Liver (tissue), 9 donors: Measurements from ENCODE around the gene MBP. TPM values are rescaled to one million over a fixed set of nuclear protein-coding genes. Genes with fewer than 3 reads are reported as not detected.

Experiments used
- DNase-seq: peaks from one replicate; pipeline ENCODE4 v3.0.0-alpha.2; 2017; ENCODE audit warnings: low spot score
- H3K27ac ChIP-seq, 2 donors: one replicate each; pipeline ENCODE4 v1.7.0; 2013; ENCODE audit warnings: inconsistent platforms in 2 of 2, low read length in 2 of 2, control low read depth in 1 of 2, low read depth in 1 of 2, mild to moderate bottlenecking in 1 of 2
- H3K27me3 ChIP-seq, 4 donors: one replicate each; pipeline versions ENCODE4 v1.6.1 to v1.7.0; 2013; ENCODE audit warnings: low read length in 3 of 4, inconsistent platforms in 1 of 4, mild to moderate bottlenecking in 1 of 4, moderate library complexity in 1 of 4; ENCODE audit not compliant: control insufficient read depth in 4 of 4, insufficient read depth in 4 of 4
- H3K36me3 ChIP-seq, 4 donors: one replicate each; pipeline versions ENCODE4 v1.6.1 to v1.7.0; 2013; ENCODE audit warnings: low read length in 3 of 4, mild to moderate bottlenecking in 3 of 4, low read depth in 1 of 4, moderate library complexity in 1 of 4; ENCODE audit not compliant: control insufficient read depth in 4 of 4, insufficient read depth in 3 of 4
- H3K4me1 ChIP-seq, 4 donors: one replicate each; pipeline versions ENCODE4 v1.6.1 to v1.7.0; 2013; ENCODE audit warnings: low read length in 3 of 4, mild to moderate bottlenecking in 3 of 4, moderate library complexity in 1 of 4; ENCODE audit not compliant: control insufficient read depth in 4 of 4, insufficient read depth in 4 of 4
- H3K4me3 ChIP-seq, 3 donors: one replicate each; pipeline versions ENCODE4 v1.6.1 to v1.7.0; 2013; ENCODE audit warnings: low read length in 3 of 3, control low read depth in 1 of 3, low read depth in 1 of 3, mild to moderate bottlenecking in 1 of 3
- H3K9ac ChIP-seq, 2 donors: one replicate each; pipeline ENCODE4 v1.7.0; 2013; ENCODE audit warnings: low read length in 2 of 2, mild to moderate bottlenecking in 2 of 2, moderate library complexity in 2 of 2, control low read depth in 1 of 2, low read depth in 1 of 2
- H3K9me3 ChIP-seq, 4 donors: one replicate each; pipeline versions ENCODE4 v1.6.1 to v1.7.0; 2013; ENCODE audit warnings: low read length in 3 of 4; ENCODE audit not compliant: control insufficient read depth in 4 of 4
- EGR1 ChIP-seq, 2 donors: IDR thresholded peaks; 2 replicates each; pipeline ENCODE4 v1.6.1; 2016 to 2018; ENCODE audit warnings: antibody characterized with exemption in 2 of 2, low read depth in 2 of 2
- FOXA1 ChIP-seq: IDR thresholded peaks from 2 replicates; pipeline ENCODE4 v1.6.1; 2016; ENCODE audit warnings: antibody characterized with exemption
- FOXA2 ChIP-seq: IDR thresholded peaks from 2 replicates; pipeline ENCODE4 v1.6.1; 2016; ENCODE audit warnings: antibody characterized with exemption
- GABPA ChIP-seq, 2 donors: IDR thresholded peaks in 1 of 2; conservative IDR thresholded peaks in 1 of 2; 2 replicates each; pipeline ENCODE4 v1.6.1; 2016; ENCODE audit warnings: antibody characterized with exemption in 2 of 2, mild to moderate bottlenecking in 1 of 2, moderate library complexity in 1 of 2
- HNF4A ChIP-seq, 2 donors: conservative IDR thresholded peaks; 2 replicates each; pipeline ENCODE4 v1.6.1; 2016; ENCODE audit warnings: antibody characterized with exemption in 2 of 2, mild to moderate bottlenecking in 2 of 2
- HNF4G ChIP-seq: IDR thresholded peaks from 2 replicates; pipeline ENCODE4 v1.6.1; 2016; ENCODE audit warnings: antibody characterized with exemption
- JUND ChIP-seq, 2 donors: IDR thresholded peaks; 2 replicates each; pipeline ENCODE4 v1.6.1; 2016; ENCODE audit warnings: antibody characterized with exemption in 2 of 2
- NR2F2 ChIP-seq: IDR thresholded peaks from 2 replicates; pipeline ENCODE4 v1.6.1; 2016; ENCODE audit warnings: antibody characterized with exemption
- RAD21 ChIP-seq, 2 donors: IDR thresholded peaks; 2 replicates each; pipeline ENCODE4 v1.6.1; 2016; ENCODE audit warnings: antibody characterized with exemption in 2 of 2, mild to moderate bottlenecking in 2 of 2
- RXRA ChIP-seq, 2 donors: IDR thresholded peaks; 2 replicates each; pipeline ENCODE4 v1.6.1; 2017 to 2018; ENCODE audit warnings: antibody characterized with exemption in 2 of 2, mild to moderate bottlenecking in 1 of 2
- SP1 ChIP-seq: IDR thresholded peaks from 2 replicates; pipeline ENCODE4 v1.6.1; 2018; ENCODE audit warnings: antibody characterized with exemption, mild to moderate bottlenecking
- TAF1 ChIP-seq: conservative IDR thresholded peaks from 2 replicates; pipeline ENCODE4 v1.6.1; 2016; ENCODE audit warnings: antibody characterized with exemption, mild to moderate bottlenecking
- YY1 ChIP-seq: IDR thresholded peaks from 2 replicates; pipeline ENCODE4 v1.6.1; 2016; ENCODE audit warnings: antibody characterized with exemption, mild to moderate bottlenecking
- WGBS: extraction: QIAGEN DNeasy Blood & Tissue Kit; methylation state at CpG from one replicate; pipeline ENCODE4 v1.1.7; 2013; 5-methylcytosine and 5-hydroxymethylcytosine counted together
- polyA plus RNA-seq, 2 donors: library from polyadenylated mRNA; stranded (reverse) in 1 of 2; unstranded in 1 of 2; fragments of 200-250 nt in 1 of 2; fragments of >200 nt in 1 of 2; fragmentation: Nextera tagmentation in 1 of 2; extraction: Ambion mirVana in 1 of 2; gene quantifications; one replicate each; pipeline versions ENCODE4 v1.2.1 to v1.2.3, GENCODE V29; 2013 to 2015
- total RNA-seq, 2 donors: library from RNA; depleted of rRNA; stranded (reverse); fragments of >200 nt; gene quantifications; one replicate each; pipeline ENCODE4 v1.2.3, GENCODE V29; 2014
- TF ChIP-seq, protein P1 (sequence below): IDR thresholded peaks from 2 replicates; pipeline ENCODE4 v1.6.1; 2016; ENCODE audit warnings: antibody characterized with exemption, mild to moderate bottlenecking
- TF ChIP-seq, protein P2 (sequence below): IDR thresholded peaks from 2 replicates; pipeline ENCODE4 v1.6.1; 2016; ENCODE audit warnings: antibody characterized with exemption
- TF ChIP-seq, protein P3 (sequence below): fragments of 150-350 bp; IDR thresholded peaks from 2 replicates; pipeline ENCODE4 v1.5.1; 2017; ENCODE audit warnings: improper control_type of control experiment, low read depth, low read length; ENCODE audit not compliant: missing input control
- TF ChIP-seq, protein P4 (sequence below): IDR thresholded peaks from 2 replicates; pipeline ENCODE4 v1.6.1; 2016; ENCODE audit warnings: antibody characterized with exemption
- TF ChIP-seq, protein P5 (sequence below): IDR thresholded peaks from 2 replicates; pipeline ENCODE4 v1.6.1; 2016; ENCODE audit warnings: antibody characterized with exemption
- donor health status: healthy.
- donor health status: healthy.
- donor health status: healthy.
- donor health status: healthy.
- donor health status: healthy.

MBP gene
- total and polyA plus RNA-seq, 4 donors, result 9.7 to 23.3 (median 17.7) TPM

DNA sequence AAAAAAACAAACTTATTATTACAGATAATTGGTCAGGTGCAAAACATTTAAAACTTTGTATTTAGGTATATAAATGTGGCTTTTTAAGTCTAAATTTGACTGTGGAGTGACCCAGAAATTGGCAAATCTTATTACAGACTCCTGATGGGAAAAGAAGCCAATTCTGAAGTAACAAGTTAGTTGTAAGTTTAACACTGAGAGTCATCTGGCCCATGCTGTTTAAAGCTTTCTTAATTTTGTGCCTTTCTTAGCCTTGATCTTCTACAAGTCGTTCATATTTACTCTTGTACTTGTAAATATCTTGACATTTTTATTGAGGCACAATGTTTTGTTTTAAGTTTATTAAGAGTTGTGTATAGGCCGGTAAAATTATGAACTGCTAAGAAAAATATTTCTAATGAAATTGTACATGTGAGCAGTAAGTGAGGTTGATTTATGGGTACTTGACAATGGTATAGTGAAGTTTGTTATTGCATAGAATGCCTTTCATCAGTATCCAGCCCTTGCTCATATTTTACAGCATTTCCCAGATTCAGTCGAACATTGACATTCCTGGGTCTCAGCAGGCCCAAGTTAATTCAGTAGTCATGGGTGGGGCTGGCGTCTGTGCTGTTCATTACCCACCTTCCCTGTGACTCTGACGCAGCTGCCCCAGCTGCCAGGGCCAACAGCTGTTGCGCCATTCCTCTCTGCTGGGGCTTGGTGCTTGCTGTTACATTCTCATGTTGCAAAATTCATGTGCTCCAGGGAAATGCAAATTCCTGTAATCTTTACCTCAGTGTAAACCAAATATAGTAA lies 188.8 kb downstream of the MBP start:
- Histone ChIP-seq H3K27ac (no peak overlapping the region), H3K27me3 (no peaks in the 10 kb centered on the region), H3K4me3 (no peak overlapping the region), H3K9ac (no peak overlapping the region), H3K4me1 (no peaks in the 10 kb centered on the region), H3K9me3 (no peaks in the 10 kb centered on the region), H3K36me3 (peaks cover 1 to 15% (median 9%) of the 10 kb centered on the region in 4 donors)
- 87% methylated on average over 6 of the region's 6 CpGs for WGBS
- DNase-seq, result no peak
- TF ChIP-seq RXRA (IDR thresholded peaks at IDR 0.05) (no peak), RAD21 (IDR thresholded peaks at IDR 0.05) (no peak), GABPA (IDR thresholded peaks at IDR 0.05 in 1 of 2, conservative IDR thresholded peaks at IDR 0.05 in 1 of 2) (no peak), HNF4G (no peak), TAF1 (no peak), JUND (IDR thresholded peaks at IDR 0.05) (no peak), NR2F2 (no peak), EGR1 (IDR thresholded peaks at IDR 0.05; ENCODE audit: low read depth in 2 of 2) (no peak), FOXA2 (no peak), HNF4A (conservative IDR thresholded peaks at IDR 0.05) (no peak)
- TF ChIP-seq, protein P1, sequence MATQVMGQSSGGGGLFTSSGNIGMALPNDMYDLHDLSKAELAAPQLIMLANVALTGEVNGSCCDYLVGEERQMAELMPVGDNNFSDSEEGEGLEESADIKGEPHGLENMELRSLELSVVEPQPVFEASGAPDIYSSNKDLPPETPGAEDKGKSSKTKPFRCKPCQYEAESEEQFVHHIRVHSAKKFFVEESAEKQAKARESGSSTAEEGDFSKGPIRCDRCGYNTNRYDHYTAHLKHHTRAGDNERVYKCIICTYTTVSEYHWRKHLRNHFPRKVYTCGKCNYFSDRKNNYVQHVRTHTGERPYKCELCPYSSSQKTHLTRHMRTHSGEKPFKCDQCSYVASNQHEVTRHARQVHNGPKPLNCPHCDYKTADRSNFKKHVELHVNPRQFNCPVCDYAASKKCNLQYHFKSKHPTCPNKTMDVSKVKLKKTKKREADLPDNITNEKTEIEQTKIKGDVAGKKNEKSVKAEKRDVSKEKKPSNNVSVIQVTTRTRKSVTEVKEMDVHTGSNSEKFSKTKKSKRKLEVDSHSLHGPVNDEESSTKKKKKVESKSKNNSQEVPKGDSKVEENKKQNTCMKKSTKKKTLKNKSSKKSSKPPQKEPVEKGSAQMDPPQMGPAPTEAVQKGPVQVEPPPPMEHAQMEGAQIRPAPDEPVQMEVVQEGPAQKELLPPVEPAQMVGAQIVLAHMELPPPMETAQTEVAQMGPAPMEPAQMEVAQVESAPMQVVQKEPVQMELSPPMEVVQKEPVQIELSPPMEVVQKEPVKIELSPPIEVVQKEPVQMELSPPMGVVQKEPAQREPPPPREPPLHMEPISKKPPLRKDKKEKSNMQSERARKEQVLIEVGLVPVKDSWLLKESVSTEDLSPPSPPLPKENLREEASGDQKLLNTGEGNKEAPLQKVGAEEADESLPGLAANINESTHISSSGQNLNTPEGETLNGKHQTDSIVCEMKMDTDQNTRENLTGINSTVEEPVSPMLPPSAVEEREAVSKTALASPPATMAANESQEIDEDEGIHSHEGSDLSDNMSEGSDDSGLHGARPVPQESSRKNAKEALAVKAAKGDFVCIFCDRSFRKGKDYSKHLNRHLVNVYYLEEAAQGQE, result no peak
- TF ChIP-seq, protein P2, sequence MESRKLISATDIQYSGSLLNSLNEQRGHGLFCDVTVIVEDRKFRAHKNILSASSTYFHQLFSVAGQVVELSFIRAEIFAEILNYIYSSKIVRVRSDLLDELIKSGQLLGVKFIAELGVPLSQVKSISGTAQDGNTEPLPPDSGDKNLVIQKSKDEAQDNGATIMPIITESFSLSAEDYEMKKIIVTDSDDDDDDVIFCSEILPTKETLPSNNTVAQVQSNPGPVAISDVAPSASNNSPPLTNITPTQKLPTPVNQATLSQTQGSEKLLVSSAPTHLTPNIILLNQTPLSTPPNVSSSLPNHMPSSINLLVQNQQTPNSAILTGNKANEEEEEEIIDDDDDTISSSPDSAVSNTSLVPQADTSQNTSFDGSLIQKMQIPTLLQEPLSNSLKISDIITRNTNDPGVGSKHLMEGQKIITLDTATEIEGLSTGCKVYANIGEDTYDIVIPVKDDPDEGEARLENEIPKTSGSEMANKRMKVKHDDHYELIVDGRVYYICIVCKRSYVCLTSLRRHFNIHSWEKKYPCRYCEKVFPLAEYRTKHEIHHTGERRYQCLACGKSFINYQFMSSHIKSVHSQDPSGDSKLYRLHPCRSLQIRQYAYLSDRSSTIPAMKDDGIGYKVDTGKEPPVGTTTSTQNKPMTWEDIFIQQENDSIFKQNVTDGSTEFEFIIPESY, result no peak
- TF ChIP-seq, protein P3, sequence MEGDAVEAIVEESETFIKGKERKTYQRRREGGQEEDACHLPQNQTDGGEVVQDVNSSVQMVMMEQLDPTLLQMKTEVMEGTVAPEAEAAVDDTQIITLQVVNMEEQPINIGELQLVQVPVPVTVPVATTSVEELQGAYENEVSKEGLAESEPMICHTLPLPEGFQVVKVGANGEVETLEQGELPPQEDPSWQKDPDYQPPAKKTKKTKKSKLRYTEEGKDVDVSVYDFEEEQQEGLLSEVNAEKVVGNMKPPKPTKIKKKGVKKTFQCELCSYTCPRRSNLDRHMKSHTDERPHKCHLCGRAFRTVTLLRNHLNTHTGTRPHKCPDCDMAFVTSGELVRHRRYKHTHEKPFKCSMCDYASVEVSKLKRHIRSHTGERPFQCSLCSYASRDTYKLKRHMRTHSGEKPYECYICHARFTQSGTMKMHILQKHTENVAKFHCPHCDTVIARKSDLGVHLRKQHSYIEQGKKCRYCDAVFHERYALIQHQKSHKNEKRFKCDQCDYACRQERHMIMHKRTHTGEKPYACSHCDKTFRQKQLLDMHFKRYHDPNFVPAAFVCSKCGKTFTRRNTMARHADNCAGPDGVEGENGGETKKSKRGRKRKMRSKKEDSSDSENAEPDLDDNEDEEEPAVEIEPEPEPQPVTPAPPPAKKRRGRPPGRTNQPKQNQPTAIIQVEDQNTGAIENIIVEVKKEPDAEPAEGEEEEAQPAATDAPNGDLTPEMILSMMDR, result no peak
- TF ChIP-seq, protein P4, sequence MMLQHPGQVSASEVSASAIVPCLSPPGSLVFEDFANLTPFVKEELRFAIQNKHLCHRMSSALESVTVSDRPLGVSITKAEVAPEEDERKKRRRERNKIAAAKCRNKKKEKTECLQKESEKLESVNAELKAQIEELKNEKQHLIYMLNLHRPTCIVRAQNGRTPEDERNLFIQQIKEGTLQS, result no peak

DNA sequence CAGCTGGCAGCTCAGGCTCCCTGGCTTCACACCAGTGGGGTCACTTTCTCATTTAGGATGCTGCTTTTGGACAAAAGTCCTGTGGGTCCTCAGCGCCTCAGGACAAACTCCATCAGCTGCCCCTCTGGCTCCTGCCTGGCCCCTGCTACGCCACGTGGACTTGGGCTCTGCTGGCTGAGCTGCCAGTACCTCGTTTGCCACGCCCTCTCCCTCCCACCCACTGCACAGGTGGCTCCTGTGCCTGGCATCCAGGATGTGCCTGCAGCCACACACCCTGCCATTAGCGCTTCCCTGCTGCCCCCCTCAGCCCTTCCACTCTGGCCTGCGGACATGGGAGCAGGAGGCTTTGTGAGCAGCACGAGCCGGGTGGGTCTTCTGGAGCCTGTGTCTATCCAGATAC lies 191.3 kb downstream of the MBP start:
- no peaks in the 10 kb centered on the region for H3K9me3 ChIP-seq
- 90% methylated on average over 9 of the region's 9 CpGs for WGBS
- DNase-seq, result no peak
- H3K4me3 ChIP-seq, result no peak overlapping the region
- no peak overlapping the region for H3K27ac ChIP-seq
- H3K27me3 ChIP-seq, result no peaks in the 10 kb centered on the region
- peaks cover 0 to 1% (median under 1%) of the 10 kb centered on the region in 4 donors for H3K4me1 ChIP-seq
- no peak overlapping the region for H3K9ac ChIP-seq
- H3K36me3 ChIP-seq, result peaks cover 4 to 16% (median 10%) of the 10 kb centered on the region in 4 donors
- TF ChIP-seq JUND (IDR thresholded peaks at IDR 0.05) (no peak), FOXA1 (no peak), NR2F2 (no peak), EGR1 (IDR thresholded peaks at IDR 0.05; ENCODE audit: low read depth in 2 of 2) (no peak), RAD21 (IDR thresholded peaks at IDR 0.05) (no peak), HNF4A (conservative IDR thresholded peaks at IDR 0.05) (no peak), YY1 (no peak), HNF4G (no peak), RXRA (IDR thresholded peaks at IDR 0.05) (no peak), FOXA2 (no peak), TAF1 (no peak), GABPA (IDR thresholded peaks at IDR 0.05 in 1 of 2, conservative IDR thresholded peaks at IDR 0.05 in 1 of 2) (no peak), SP1 (no peak)
- TF ChIP-seq, protein P4, result no peak
- TF ChIP-seq, protein P5, sequence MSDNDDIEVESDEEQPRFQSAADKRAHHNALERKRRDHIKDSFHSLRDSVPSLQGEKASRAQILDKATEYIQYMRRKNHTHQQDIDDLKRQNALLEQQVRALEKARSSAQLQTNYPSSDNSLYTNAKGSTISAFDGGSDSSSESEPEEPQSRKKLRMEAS, result no peak
- TF ChIP-seq, protein P2, result no peak
